HFFc6 (cell line): ENCODE data around the gene ANKDD1A. TPM values are rescaled to one million over a fixed set of nuclear protein-coding genes. Genes with fewer than 3 reads are reported as not detected.

ENCODE experiments used
- DNase-seq: peaks from one replicate; pipeline ENCODE4 v3.0.0-alpha.2; 2018
- H3K27ac Mint-ChIP-seq: 2 replicates; pipeline ENCODE4 v1.8.0; 2020; ENCODE audit warnings: mild to moderate bottlenecking, mixed read lengths
- H3K27me3 Mint-ChIP-seq: 2 replicates; pipeline ENCODE4 v1.8.0; 2021; ENCODE audit warnings: mild to moderate bottlenecking, moderate library complexity, mixed read lengths; ENCODE audit not compliant: insufficient read depth
- H3K36me3 Mint-ChIP-seq: 2 replicates; pipeline ENCODE4 v1.8.0; 2021; ENCODE audit warnings: low read depth, mixed read lengths
- H3K4me1 Mint-ChIP-seq: 2 replicates; pipeline ENCODE4 v1.8.0; 2020; ENCODE audit warnings: low read depth, mixed read lengths
- H3K4me3 Mint-ChIP-seq: 2 replicates; pipeline ENCODE4 v1.8.0; 2020; ENCODE audit warnings: mild to moderate bottlenecking, moderate library complexity, mixed read lengths
- H3K9me3 Mint-ChIP-seq: 2 replicates; pipeline ENCODE4 v1.8.0; 2020; ENCODE audit warnings: mild to moderate bottlenecking, mixed read lengths
- CTCF ChIP-seq: fragments of 200-600 bp; sonication (generic); IDR thresholded peaks from 2 replicates; pipeline ENCODE4 v1.5.0; 2021; ENCODE audit warnings: antibody characterized with exemption, mild to moderate bottlenecking
- total RNA-seq, 6 experiments: library from RNA; stranded (reverse); fragmentation: NEBNext Ultra II Directional; extraction: Animal tissue kit (Norgen Biotek cat#: 25700); gene quantifications; 2 replicates in 1 of 6; 3 replicates in 5 of 6; pipeline ENCODE4 v1.2.3, GENCODE V29; 2021

ANKDD1A gene
- total RNA-seq, 6 experiments from 2014 or later = 1.3 to 2.4 (median 1.9) TPM

GRCh38 chr15:65004993-65005392, 93.3 kb downstream of the ANKDD1A start:
- no peak overlapping the region for H3K27ac Mint-ChIP-seq
- no peak for TF ChIP-seq CTCF
- no peaks in the 10 kb centered on the region for H3K4me1 Mint-ChIP-seq
- H3K27me3 Mint-ChIP-seq = no peaks in the 10 kb centered on the region
- H3K9me3 Mint-ChIP-seq = no peaks in the 10 kb centered on the region
- no peak overlapping the region for H3K4me3 Mint-ChIP-seq
- no peak for DNase-seq
- no peaks in the 10 kb centered on the region for H3K36me3 Mint-ChIP-seq

- H3K4me3 Mint-ChIP-seq = no peak overlapping the region
- H3K4me1 Mint-ChIP-seq = no peaks in the 10 kb centered on the region
- no peak for TF ChIP-seq CTCF
- no peaks in the 10 kb centered on the region for H3K36me3 Mint-ChIP-seq
- no peak overlapping the region for H3K27ac Mint-ChIP-seq
- H3K27me3 Mint-ChIP-seq = no peaks in the 10 kb centered on the region
- no peaks in the 10 kb centered on the region for H3K9me3 Mint-ChIP-seq
- DNase-seq = no peak
Measured at GRCh38 chr15:65006876-65007275, 95.2 kb downstream of the ANKDD1A start.

Other genes starting within 250 kb of the ANKDD1A start
- gene RBPMS2, start 136.3 kb upstream of the ANKDD1A start, total RNA-seq = under 1 TPM in 1 of 6 experiments, not detected in 5; 0.14 TPM
- 10 to 100 TPM in 1 of 6 experiments, 1 to 10 TPM in 5; 4.0 to 10.7 (median 8.4) TPM for gene PIF1, start 86.3 kb upstream of the ANKDD1A start, total RNA-seq
- gene PLEKHO2, start 70.0 kb upstream of the ANKDD1A start, total RNA-seq = 10 to 100 TPM; 23.0 to 28.3 (median 25.4) TPM
- gene SPG21, start 78.0 kb downstream of the ANKDD1A start, total RNA-seq = 10 to 100 TPM; 66.4 to 91.3 (median 78.3) TPM
- gene MTFMT, start 117.7 kb downstream of the ANKDD1A start, total RNA-seq = 10 to 100 TPM; 15.5 to 18.3 (median 16.9) TPM
- gene SLC51B, start 133.5 kb downstream of the ANKDD1A start, total RNA-seq = not detected
- gene RASL12, start 156.1 kb downstream of the ANKDD1A start, total RNA-seq = not detected
- not detected for gene KBTBD13, start 164.8 kb downstream of the ANKDD1A start, total RNA-seq
- 1 to 10 TPM in 1 of 6 experiments, under 1 TPM in 5; 0.43 to 1.4 (median 0.64) TPM for gene UBAP1L, start 203.3 kb downstream of the ANKDD1A start, total RNA-seq
- gene PDCD7, start 221.9 kb downstream of the ANKDD1A start, total RNA-seq = 10 to 100 TPM; 18.5 to 32.1 (median 22.8) TPM